B cell (primary cell): ENCODE measurements around the gene NTM. TPM values are rescaled to one million over a fixed set of nuclear protein-coding genes. Genes with fewer than 3 reads are reported as not detected.

Experiments
- ATAC-seq: fragments of 200-7000 bp; cut with Tn5 transposase; one replicate; pipeline ENCODE4 v1.10.0; 2021; ENCODE audit warnings: low read depth, mild to moderate bottlenecking, moderate number of reproducible peaks, moderate library complexity
- CTCF ChIA-PET: fragments of 350-600 bp; sonication (Branson Sonifier 250); formaldehyde crosslinking; loops from one replicate; lab custom pipeline; 2021; ENCODE audit warnings: antibody characterized with exemption, inconsistent platforms; lab: Charles Lee
- POLR2A ChIA-PET: fragments of 350-600 bp; sonication (Branson Sonifier 250); formaldehyde crosslinking; loops from one replicate; lab custom pipeline; 2021; ENCODE audit warnings: antibody characterized with exemption; lab: Charles Lee
- DNase-seq: peaks from one replicate; pipeline ENCODE4 v3.0.0; 2013
- H2AFZ ChIP-seq: 2 replicates; pipeline ENCODE4 v1.6.1; 2012; ENCODE audit warnings: mild to moderate bottlenecking, low read depth, low read length; ENCODE audit not compliant: insufficient read depth, poor library complexity, severe bottlenecking
- H3K27ac ChIP-seq, 2 donors: 1 replicate in 1 of 2; 2 replicates in 1 of 2; pipeline ENCODE4 v1.5.1; 2012 to 2013; ENCODE audit warnings: low read length in 2 of 2, mild to moderate bottlenecking in 2 of 2, moderate library complexity in 1 of 2
- H3K27me3 ChIP-seq, 4 experiments: fragments of 200-600 bp in 1 of 4; sonication (generic) in 1 of 4; replicated peaks in 1 of 4; 1 replicate in 2 of 4; 2 replicates in 2 of 4; pipeline versions ENCODE4 v1.6.1 to v1.7.0; 2013 to 2016; ENCODE audit warnings: low read length in 3 of 4, mild to moderate bottlenecking in 2 of 4, mixed read lengths in 1 of 4, moderate library complexity in 1 of 4; ENCODE audit not compliant: insufficient read depth in 4 of 4, control insufficient read depth in 3 of 4; ENCODE audit errors: control extremely low read depth in 1 of 4
- H3K36me3 ChIP-seq, 2 experiments: replicated peaks in 1 of 2; 1 replicate in 1 of 2; 2 replicates in 1 of 2; pipeline versions ENCODE4 v1.6.1 to v1.7.1; 2013; ENCODE audit warnings: low read length in 1 of 2; ENCODE audit not compliant: insufficient read depth in 2 of 2, control insufficient read depth in 1 of 2; ENCODE audit errors: control extremely low read depth in 1 of 2, extremely low read depth in 1 of 2
- H3K4me1 ChIP-seq, 2 donors: fragments of 200-600 bp in 1 of 2; sonication (generic) in 1 of 2; 1 replicate in 1 of 2; 2 replicates in 1 of 2; pipeline versions ENCODE4 v1.5.1 to v1.6.1; 2013 to 2017; ENCODE audit warnings: low read length in 2 of 2; ENCODE audit not compliant: control insufficient read depth in 2 of 2, insufficient read depth in 2 of 2
- H3K4me2 ChIP-seq: replicated peaks from 2 replicates; pipeline ENCODE3; 2012; ENCODE audit warnings: mild to moderate bottlenecking, low read depth, low read length; ENCODE audit not compliant: poor library complexity, severe bottlenecking
- H3K4me3 ChIP-seq, 5 experiments: fragments of 200-600 bp in 1 of 5; sonication (generic) in 1 of 5; 1 replicate in 3 of 5; 2 replicates in 2 of 5; pipeline versions ENCODE4 v1.5.1 to v1.7.0; 2011 to 2016; ENCODE audit warnings: low read length in 4 of 5, mild to moderate bottlenecking in 4 of 5, low read depth in 2 of 5, control low read depth in 1 of 5, moderate library complexity in 1 of 5; ENCODE audit not compliant: insufficient read depth in 1 of 5; ENCODE audit errors: control extremely low read depth in 1 of 5, extremely low read depth in 1 of 5
- H3K79me2 ChIP-seq: fragments of 200-600 bp; sonication (generic); one replicate; pipeline ENCODE4 v1.6.0; 2016; ENCODE audit warnings: low read length; ENCODE audit not compliant: control insufficient read depth, insufficient read depth
- H3K9ac ChIP-seq: fragments of 200-600 bp; sonication (generic); 2 replicates; pipeline ENCODE4 v1.6.1; 2017; ENCODE audit warnings: mild to moderate bottlenecking, low read length, moderate library complexity
- H3K9me3 ChIP-seq, 3 donors: one replicate each; pipeline versions ENCODE4 v1.6.1 to v1.7.1; 2013; ENCODE audit warnings: low read length in 2 of 3; ENCODE audit not compliant: control insufficient read depth in 2 of 3, insufficient read depth in 1 of 3; ENCODE audit errors: control extremely low read depth in 1 of 3
- H4K20me1 ChIP-seq: 2 replicates; pipeline ENCODE4 v1.6.0; 2012; ENCODE audit warnings: mild to moderate bottlenecking, low read length; ENCODE audit not compliant: insufficient read depth, control insufficient read depth, poor library complexity, severe bottlenecking
- H3K27ac Mint-ChIP-seq: one replicate; pipeline ENCODE4 v1.8.0; 2021; ENCODE audit warnings: mixed read lengths
- H3K27me3 Mint-ChIP-seq: one replicate; pipeline ENCODE4 v1.8.0; 2021; ENCODE audit warnings: mixed read lengths
- H3K4me1 Mint-ChIP-seq: one replicate; pipeline ENCODE4 v1.8.0; 2021; ENCODE audit warnings: mixed read lengths
- H3K4me3 Mint-ChIP-seq: one replicate; pipeline ENCODE4 v1.8.0; 2021; ENCODE audit warnings: mixed read lengths
- H3K9me3 Mint-ChIP-seq: one replicate; pipeline ENCODE4 v1.8.0; 2022; ENCODE audit warnings: mixed read lengths; ENCODE audit not compliant: insufficient read depth
- CTCF ChIP-seq: fragments of 200-600 bp; IDR thresholded peaks from one replicate; pipeline ENCODE4 v1.8.0; 2022; ENCODE audit warnings: antibody characterized with exemption, mild to moderate bottlenecking
- EZH2 ChIP-seq: IDR thresholded peaks from 2 replicates; pipeline ENCODE4 v1.6.1; 2012; ENCODE audit warnings: borderline replicate concordance, low read depth, mild to moderate bottlenecking, moderate library complexity, low read length; ENCODE audit not compliant: insufficient read depth, poor library complexity, severe bottlenecking
- WGBS: methylation state at CpG from one replicate; pipeline ENCODE4 v1.1.5; 2013; ENCODE audit warnings: missing lambda C conversion rate; ENCODE audit not compliant: insufficient coverage; 5-methylcytosine and 5-hydroxymethylcytosine counted together
- intact Hi-C: fragments of 100-400 bp; cut with micrococcal nuclease; formaldehyde crosslinking; loops from one replicate; pipeline ENCODE4 v1.10.0; 2022
- polyA plus RNA-seq: library from polyadenylated mRNA; depleted of rRNA; stranded (reverse); fragments of >200 nt; gene quantifications from 2 replicates; pipeline ENCODE4 v1.2.3, GENCODE V29; 2012
- total RNA-seq, 2 donors: library from RNA; stranded (reverse); fragments of 120-200 nt in 1 of 2; gene quantifications; 1 replicate in 1 of 2; 2 replicates in 1 of 2; pipeline versions ENCODE4 v1.2.3 to v1.2.4, GENCODE V29; 2013 to 2022

NTM gene
- total and polyA plus RNA-seq, 2 donors (not counting 1 experiment from before 2014, with no cell fraction given) = not detected

GRCh38 chr11:131692961-131693360, 322.5 kb downstream of the NTM start:
- intact Hi-C loops = no loop called here
- peaks cover 34% of the 10 kb centered on the region for H3K27me3 Mint-ChIP-seq

GRCh38 chr11:131693756-131694155, 323.3 kb downstream of the NTM start:
- no peaks in the 10 kb centered on the region for H3K4me1 Mint-ChIP-seq
- no peak overlapping the region for H3K27ac Mint-ChIP-seq
- H3K4me3 Mint-ChIP-seq = no peak overlapping the region
- peaks cover 0 to 16% (median 0%) of the 10 kb centered on the region in 4 experiments for H3K27me3 ChIP-seq
- ChIA-PET POLR2A (no interaction called here), CTCF (interaction anchor here (2.6 kb wide), 1 partner anchor 9 kb away, joined by 10 read pairs; no protein-coding TSS in a partner anchor)
- peaks cover 35% of the 10 kb centered on the region for H3K27me3 Mint-ChIP-seq
- DNase-seq = no peak
- no peaks in the 10 kb centered on the region for H3K4me1 ChIP-seq
- intact Hi-C loops = no loop called here
- no peaks in the 10 kb centered on the region for H3K9me3 Mint-ChIP-seq
- TF ChIP-seq EZH2 (no peak), CTCF (no peak)
- H3K4me3 ChIP-seq = no peak overlapping the region
- no peak overlapping the region for H3K4me2 ChIP-seq
- no peak for ATAC-seq
- H3K9me3 ChIP-seq = peaks cover 0 to 21% (median 0%) of the 10 kb centered on the region in 3 donors
- no peak overlapping the region for H3K27ac ChIP-seq
- H3K36me3 ChIP-seq = no peaks in the 10 kb centered on the region
- no peak overlapping the region for H3K9ac ChIP-seq
- H3K79me2 ChIP-seq = no peaks in the 10 kb centered on the region
- 81% methylated on average over 3 of the region's 4 CpGs for WGBS
- H2AFZ ChIP-seq = no peak overlapping the region
- H4K20me1 ChIP-seq = no peaks in the 10 kb centered on the region

More at GRCh38 chr11:131692961-131693360, 322.5 kb downstream of the NTM start:
- 83% methylated on average over 1 of the region's 1 CpG for WGBS
- no peak overlapping the region for H3K4me3 ChIP-seq
- no peak overlapping the region for H2AFZ ChIP-seq
- Mint-ChIP-seq H3K27ac (no peak overlapping the region), H3K4me1 (no peaks in the 10 kb centered on the region), H3K4me3 (no peak overlapping the region), H3K9me3 (no peaks in the 10 kb centered on the region)
- no peaks in the 10 kb centered on the region for H3K36me3 ChIP-seq
- no peaks in the 10 kb centered on the region for H3K4me1 ChIP-seq
- H3K79me2 ChIP-seq = no peaks in the 10 kb centered on the region
- ATAC-seq = no peak
- ChIA-PET CTCF (interaction anchor here (2.6 kb wide), 1 partner anchor 8 kb away, joined by 10 read pairs; no protein-coding TSS in a partner anchor), POLR2A (no interaction called here)
- no peak overlapping the region for H3K9ac ChIP-seq
- no peak overlapping the region for H3K27ac ChIP-seq
- peaks cover 0 to 16% (median 0%) of the 10 kb centered on the region in 4 experiments for H3K27me3 ChIP-seq
- no peaks in the 10 kb centered on the region for H4K20me1 ChIP-seq
- H3K9me3 ChIP-seq = peaks cover 0 to 21% (median 0%) of the 10 kb centered on the region in 3 donors
- no peak for DNase-seq
- no peak overlapping the region for H3K4me2 ChIP-seq
- TF ChIP-seq CTCF = no peak
- TF ChIP-seq EZH2 = no peak
